ENCODE results near the gene RUNX1. TPM values are rescaled to one million over a fixed set of nuclear protein-coding genes. Genes with fewer than 3 reads are reported as not detected.
A peak's percentile ranks its signal among the peaks of the same experiment; 100 is the strongest.

The RUNX1 gene
- total and polyA plus RNA-seq, 7 experiments from 2014 or later, result 27.9 to 154 (median 85.1) TPM

DNA sequence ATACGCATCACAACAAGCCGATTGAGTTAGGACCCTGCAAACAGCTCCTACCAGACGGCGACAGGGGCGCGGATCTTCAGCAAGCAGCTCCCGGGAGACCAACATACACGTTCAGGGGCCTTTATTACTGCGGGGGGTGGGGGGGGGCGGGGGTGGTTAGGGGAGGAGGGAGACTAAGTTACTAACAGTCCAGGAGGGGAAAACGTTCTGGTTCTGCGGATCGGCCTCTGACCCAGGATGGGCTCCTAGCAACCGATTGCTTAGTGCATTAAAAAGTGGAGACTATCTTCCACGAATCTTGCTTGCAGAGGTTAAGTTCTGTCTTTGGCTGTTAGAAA is 162.0 kb downstream of the RUNX1 start:
- Mint-ChIP-seq H3K4me3 (peak overlapping the region; percentile 86 to 100 (median 96)), H3K36me3 (peaks cover 0 to 13% (median 5%) of the 10 kb centered on the region in 5 donors), H3K27ac (peak overlapping the region; percentile 58 to 100 (median 99)), H3K27me3 (peaks cover 0 to 13% (median 0%) of the 10 kb centered on the region in 5 donors), H3K9me3 (peaks cover 0 to 3% (median 0%) of the 10 kb centered on the region in 11 donors), H3K4me1 (peaks cover 28 to 70% (median 64%) of the 10 kb centered on the region in 7 donors)
- H3K27me3 ChIP-seq (ENCODE audit: control insufficient read depth in 2 of 2, insufficient read depth in 2 of 2, low read length in 2 of 2), result no peaks in the 10 kb centered on the region
- no peaks in the 10 kb centered on the region for H3K9me3 ChIP-seq (ENCODE audit: control insufficient read depth in 2 of 3, low read length in 3 of 3)
- no peak overlapping the region for H3K27ac ChIP-seq (ENCODE audit: low read depth, low read length)
- ATAC-seq (no peak), DNase-seq (peak in 1 of 9 donors; percentile 25)
- ChIA-PET POLR2A (interaction anchor here (0.9 to 4.3 kb wide), 13 partner anchors 11 to 1173 kb away, joined by 3 to 51 read pairs (median 4); partner anchors contain the start of gene SETD4), CTCF (interaction anchor here (1.1 to 8.7 kb wide), 5 partner anchors 12 to 513 kb away, joined by 4 to 71 read pairs (median 8); partner anchors contain the start of gene RUNX1)
- H3K4me3 ChIP-seq (ENCODE audit: low read length), result peak overlapping the region; percentile 72
- peaks cover 23 to 31% of the 10 kb centered on the region in 2 donors for H3K4me1 ChIP-seq (ENCODE audit: control insufficient read depth in 2 of 2, insufficient read depth in 2 of 2, low read length in 2 of 2)
- H3K36me3 ChIP-seq (ENCODE audit: control insufficient read depth in 2 of 3, insufficient read depth in 3 of 3, low read length in 3 of 3), result peaks cover 0 to 5% (median 0%) of the 10 kb centered on the region in 3 experiments
- intact Hi-C loops (cut with micrococcal nuclease), result loop anchor here (2.0 to 10.0 kb wide), 9 partner anchors 85 to 1245 kb away; partner anchors contain the start of genes CRYZL1 (in 1 of the 2) and ITSN1 (in 1 of the 2)

DNA sequence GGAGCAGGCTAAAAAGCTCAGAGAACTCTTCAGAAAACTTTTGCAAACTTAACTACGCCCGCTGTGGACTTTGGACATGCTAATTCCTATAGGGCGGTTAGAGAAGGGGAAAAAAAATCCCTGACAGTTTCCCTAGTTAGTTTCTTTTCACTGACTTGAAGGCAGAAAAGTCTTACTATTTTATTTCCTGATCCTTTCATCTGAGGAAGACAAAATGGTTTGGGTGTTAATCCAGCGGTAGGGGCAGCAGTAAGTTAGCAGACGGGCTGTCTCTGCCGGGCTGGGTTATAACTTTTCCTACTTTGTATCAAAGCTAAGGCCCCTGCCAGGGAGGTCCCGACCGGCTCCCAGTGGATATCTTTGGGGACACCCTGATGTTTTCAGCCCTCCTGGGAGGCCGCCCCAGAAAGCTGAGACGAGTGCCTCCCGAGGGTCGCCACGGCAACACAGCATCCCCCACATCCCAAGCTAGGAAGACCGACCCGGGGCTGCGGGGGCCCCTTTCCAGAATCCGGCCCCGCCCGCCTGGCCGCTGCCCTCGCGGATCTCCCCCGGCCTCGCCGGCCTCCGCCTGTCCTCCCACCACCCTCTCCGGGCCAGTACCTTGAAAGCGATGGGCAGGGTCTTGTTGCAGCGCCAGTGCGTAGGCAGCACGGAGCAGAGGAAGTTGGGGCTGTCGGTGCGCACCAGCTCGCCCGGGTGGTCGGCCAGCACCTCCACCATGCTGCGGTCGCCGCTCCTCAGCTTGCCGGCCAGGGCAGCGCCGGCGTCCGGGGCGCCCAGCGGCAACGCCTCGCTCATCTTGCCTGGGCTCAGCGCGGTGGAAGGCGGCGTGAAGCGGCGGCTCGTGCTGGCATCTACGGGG is 162.6 kb downstream of the RUNX1 start:
- Histone ChIP-seq H3K4me1 (ENCODE audit: control insufficient read depth in 2 of 2, insufficient read depth in 2 of 2, low read length in 2 of 2) (peaks cover 21 to 31% of the 10 kb centered on the region in 2 donors), H3K27me3 (ENCODE audit: control insufficient read depth in 2 of 2, insufficient read depth in 2 of 2, low read length in 2 of 2) (no peaks in the 10 kb centered on the region), H3K36me3 (ENCODE audit: control insufficient read depth in 2 of 3, insufficient read depth in 3 of 3, low read length in 3 of 3) (peaks cover 0 to 5% (median 0%) of the 10 kb centered on the region in 3 experiments), H3K4me3 (ENCODE audit: low read length) (peak overlapping the region; percentile 46), H3K9me3 (ENCODE audit: control insufficient read depth in 2 of 3, low read length in 3 of 3) (no peaks in the 10 kb centered on the region), H3K27ac (ENCODE audit: low read depth, low read length) (peak overlapping the region; percentile 40)
- Mint-ChIP-seq H3K4me3 (peak overlapping the region; percentile 86 to 100 (median 96)), H3K36me3 (peaks cover 0 to 12% (median 5%) of the 10 kb centered on the region in 5 donors), H3K27ac (peak overlapping the region; percentile 54 to 99 (median 79)), H3K4me1 (peaks cover 31 to 69% (median 62%) of the 10 kb centered on the region in 7 donors), H3K9me3 (peaks cover 0 to 3% (median 0%) of the 10 kb centered on the region in 11 donors), H3K27me3 (peaks cover 0 to 10% (median 0%) of the 10 kb centered on the region in 5 donors)
- ChIA-PET POLR2A (interaction anchor here (0.6 to 1.7 kb wide), 7 partner anchors 48 to 545 kb away, joined by 4 to 9 read pairs (median 5); no protein-coding TSS in a partner anchor), CTCF (interaction anchor here (0.7 to 8.7 kb wide), 10 partner anchors 12 to 953 kb away, joined by 3 to 71 read pairs (median 4); partner anchors contain the start of gene RUNX1)
- ATAC-seq (no peak), DNase-seq (peak in 7 of 9 donors; percentile 31 to 46 (median 41))
- intact Hi-C loops (cut with micrococcal nuclease), result loop anchor here (2.0 to 10.0 kb wide), 9 partner anchors 84 to 1246 kb away; partner anchors contain the start of genes CRYZL1 (in 1 of the 2) and ITSN1 (in 1 of the 2)

DNA sequence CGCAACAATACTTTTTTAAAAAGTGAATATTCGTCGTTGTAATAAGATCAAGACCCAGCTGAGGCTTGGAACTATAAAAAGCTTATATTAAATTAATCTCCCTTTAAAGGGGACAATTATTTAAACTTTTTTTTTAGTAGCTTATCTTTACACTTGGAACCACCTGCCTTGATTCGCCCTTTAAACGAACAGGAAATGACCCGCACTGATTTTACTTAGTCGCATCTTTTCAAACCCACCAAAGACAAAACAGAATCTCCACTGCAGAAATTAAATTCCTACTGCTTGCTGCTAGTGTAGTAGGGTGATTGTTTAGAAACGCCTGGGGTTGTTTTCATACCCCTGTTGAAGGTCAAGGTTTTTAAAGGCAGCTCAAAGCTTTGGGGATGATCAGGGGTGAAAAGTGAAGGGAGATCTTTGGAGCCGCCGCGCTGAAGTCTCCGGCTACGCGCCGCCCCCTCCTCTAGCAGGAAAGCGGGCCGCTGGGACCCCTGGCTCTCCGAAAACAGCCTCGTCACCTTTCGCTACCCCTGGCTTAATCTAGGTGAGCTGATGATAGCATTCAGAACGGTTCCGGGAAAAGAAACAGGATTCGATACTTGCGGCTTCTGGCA is 163.4 kb downstream of the RUNX1 start:
- intact Hi-C loops (cut with micrococcal nuclease), result loop anchor here (2.0 to 10.0 kb wide), 9 partner anchors 83 to 1247 kb away; partner anchors contain the start of genes CRYZL1 (in 1 of the 2) and ITSN1 (in 1 of the 2)
- H3K4me1 Mint-ChIP-seq, result peaks cover 31 to 68% (median 60%) of the 10 kb centered on the region in 7 donors
- ChIA-PET CTCF (interaction anchor here (0.6 to 8.7 kb wide), 9 partner anchors 8 to 954 kb away, joined by 3 to 71 read pairs (median 3); partner anchors contain the start of gene RUNX1), POLR2A (interaction anchor here (0.8 to 1.7 kb wide), 3 partner anchors 161 to 167 kb away, joined by 5 read pairs; no protein-coding TSS in a partner anchor)
- Histone ChIP-seq H3K4me3 (ENCODE audit: low read length) (peak overlapping the region; percentile 46), H3K27ac (ENCODE audit: low read depth, low read length) (peak overlapping the region; percentile 40), H3K9me3 (ENCODE audit: control insufficient read depth in 2 of 3, low read length in 3 of 3) (no peaks in the 10 kb centered on the region), H3K36me3 (ENCODE audit: control insufficient read depth in 2 of 3, insufficient read depth in 3 of 3, low read length in 3 of 3) (peaks cover 0 to 5% (median 0%) of the 10 kb centered on the region in 3 experiments), H3K27me3 (ENCODE audit: control insufficient read depth in 2 of 2, insufficient read depth in 2 of 2, low read length in 2 of 2) (no peaks in the 10 kb centered on the region), H3K4me1 (ENCODE audit: control insufficient read depth in 2 of 2, insufficient read depth in 2 of 2, low read length in 2 of 2) (peaks cover 14 to 36% of the 10 kb centered on the region in 2 donors)
- peaks cover 0 to 3% (median 0%) of the 10 kb centered on the region in 11 donors for H3K9me3 Mint-ChIP-seq
- peaks cover 0 to 5% (median 0%) of the 10 kb centered on the region in 5 donors for H3K27me3 Mint-ChIP-seq
- DNase-seq (no peak), ATAC-seq (no peak)
- H3K27ac Mint-ChIP-seq, result peak overlapping the region; percentile 43 to 99 (median 72)
- peaks cover 0 to 12% (median 5%) of the 10 kb centered on the region in 5 donors for H3K36me3 Mint-ChIP-seq
- H3K4me3 Mint-ChIP-seq, result peak overlapping the region; percentile 83 to 100 (median 94)

DNA sequence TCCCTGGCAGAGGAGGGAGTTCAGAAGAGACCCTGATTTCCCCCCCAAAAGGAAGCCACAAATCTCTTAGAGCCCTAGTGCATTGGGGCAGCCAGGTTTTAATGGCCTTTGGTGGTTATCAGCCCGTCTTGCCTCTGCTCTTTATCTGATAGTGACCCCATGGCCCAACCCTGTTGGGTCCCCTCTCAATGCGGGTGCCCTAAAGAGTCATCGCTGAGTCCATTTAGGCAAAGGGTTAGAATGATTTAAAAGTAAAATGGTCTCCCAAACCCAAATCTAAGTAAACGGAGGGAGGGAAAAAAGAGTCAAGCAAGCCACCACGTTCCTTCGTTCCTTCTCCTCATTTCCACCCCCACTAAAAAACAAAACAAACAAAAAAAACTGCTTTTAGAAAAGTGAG is 164.0 kb downstream of the RUNX1 start:
- peaks cover 13 to 32% of the 10 kb centered on the region in 2 donors for H3K4me1 ChIP-seq (ENCODE audit: control insufficient read depth in 2 of 2, insufficient read depth in 2 of 2, low read length in 2 of 2)
- no peak for DNase-seq
- no peak overlapping the region for H3K4me3 ChIP-seq (ENCODE audit: low read length)
- no peak for ATAC-seq
- peak overlapping the region in 7 of 10 donors; percentile 21 to 100 (median 94) for H3K4me3 Mint-ChIP-seq
- H3K27me3 ChIP-seq (ENCODE audit: control insufficient read depth in 2 of 2, insufficient read depth in 2 of 2, low read length in 2 of 2), result no peaks in the 10 kb centered on the region
- peaks cover 0 to 5% (median 0%) of the 10 kb centered on the region in 5 donors for H3K27me3 Mint-ChIP-seq
- H3K27ac Mint-ChIP-seq, result peak overlapping the region in 5 of 9 donors; percentile 16 to 72 (median 47)
- ChIA-PET CTCF (interaction anchor here (0.6 to 8.7 kb wide), 4 partner anchors 8 to 954 kb away, joined by 3 to 71 read pairs (median 6); partner anchors contain the start of gene RUNX1), POLR2A (interaction anchor here (0.8 to 1.9 kb wide), 4 partner anchors 48 to 168 kb away, joined by 5 to 7 read pairs (median 5); no protein-coding TSS in a partner anchor)
- H3K9me3 Mint-ChIP-seq, result peaks cover 0 to 3% (median 0%) of the 10 kb centered on the region in 11 donors
- peaks cover 31 to 69% (median 60%) of the 10 kb centered on the region in 7 donors for H3K4me1 Mint-ChIP-seq
- intact Hi-C loops (cut with micrococcal nuclease), result loop anchor here (5.0 to 10.0 kb wide), 8 partner anchors 83 to 1247 kb away; partner anchors contain the start of genes CRYZL1 (in 1 of the 2) and ITSN1 (in 1 of the 2)
- H3K27ac ChIP-seq (ENCODE audit: low read depth, low read length), result no peak overlapping the region
- peaks cover under 1 to 16% (median 8%) of the 10 kb centered on the region in 5 donors for H3K36me3 Mint-ChIP-seq
- H3K36me3 ChIP-seq (ENCODE audit: control insufficient read depth in 2 of 3, insufficient read depth in 3 of 3, low read length in 3 of 3), result peaks cover 0 to 8% (median 4%) of the 10 kb centered on the region in 3 experiments
- no peaks in the 10 kb centered on the region for H3K9me3 ChIP-seq (ENCODE audit: control insufficient read depth in 2 of 3, low read length in 3 of 3)

DNA sequence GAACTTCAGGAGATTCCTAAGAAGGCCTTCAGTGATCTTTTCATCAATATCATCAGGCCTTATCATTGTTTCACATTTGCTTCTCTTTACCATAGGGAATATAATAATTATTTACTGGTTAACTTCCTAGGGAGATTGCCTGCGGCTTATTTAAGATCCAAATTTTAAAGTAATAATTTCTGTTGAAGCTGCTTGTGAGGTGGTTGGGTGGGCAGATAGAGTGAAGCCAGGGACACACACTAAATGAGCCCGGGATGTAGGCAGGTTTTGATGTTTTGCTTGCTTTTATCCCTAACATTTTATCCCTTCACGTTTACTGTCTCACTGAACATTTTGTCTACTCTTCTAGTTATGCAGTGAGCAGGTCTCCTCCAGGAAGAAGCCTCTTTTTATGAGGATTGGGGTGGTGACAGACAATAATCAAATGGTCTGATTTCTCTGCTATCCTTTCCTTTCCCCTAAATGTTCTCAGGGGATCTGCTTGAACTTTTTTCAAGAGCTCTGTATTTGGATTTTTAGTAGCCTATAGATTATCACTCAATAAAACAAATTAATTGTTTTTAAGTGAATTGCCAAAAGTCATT is 164.7 kb downstream of the RUNX1 start:
- DNase-seq (no peak), ATAC-seq (no peak)
- Mint-ChIP-seq H3K36me3 (peaks cover 4 to 21% (median 14%) of the 10 kb centered on the region in 5 donors), H3K27ac (peak overlapping the region in 4 of 9 donors; percentile 5 to 80 (median 30)), H3K4me3 (peak overlapping the region in 1 of 10 donors; percentile 60), H3K27me3 (peaks cover 0 to 5% (median 0%) of the 10 kb centered on the region in 5 donors), H3K4me1 (peaks cover 31 to 75% (median 66%) of the 10 kb centered on the region in 7 donors), H3K9me3 (peaks cover 0 to 3% (median 0%) of the 10 kb centered on the region in 11 donors)
- H3K4me3 ChIP-seq (ENCODE audit: low read length), result no peak overlapping the region
- no peaks in the 10 kb centered on the region for H3K27me3 ChIP-seq (ENCODE audit: control insufficient read depth in 2 of 2, insufficient read depth in 2 of 2, low read length in 2 of 2)
- H3K4me1 ChIP-seq (ENCODE audit: control insufficient read depth in 2 of 2, insufficient read depth in 2 of 2, low read length in 2 of 2), result peaks cover 13 to 32% of the 10 kb centered on the region in 2 donors
- peaks cover 0 to 11% (median 10%) of the 10 kb centered on the region in 3 experiments for H3K36me3 ChIP-seq (ENCODE audit: control insufficient read depth in 2 of 3, insufficient read depth in 3 of 3, low read length in 3 of 3)
- POLR2A ChIA-PET, result interaction anchor here (0.6 to 1.9 kb wide), 2 partner anchors 8 to 49 kb away, joined by 3 to 7 read pairs; no protein-coding TSS in a partner anchor
- CTCF ChIA-PET, result interaction anchor here (0.7 to 8.7 kb wide), 3 partner anchors 27 to 516 kb away, joined by 3 to 71 read pairs (median 8); partner anchors contain the start of gene RUNX1
- no peaks in the 10 kb centered on the region for H3K9me3 ChIP-seq (ENCODE audit: control insufficient read depth in 2 of 3, low read length in 3 of 3)
- intact Hi-C loops (cut with micrococcal nuclease), result loop anchor here in 1 of 2 donors (10.0 kb wide), 2 partner anchors 730 to 950 kb away; no protein-coding TSS in a partner anchor
- H3K27ac ChIP-seq (ENCODE audit: low read depth, low read length), result no peak overlapping the region

All from naive thymus-derived CD4-positive, alpha-beta T cell (primary cell).